ENCODE data around the gene CELF2.

The CELF2 gene

GRCh38 chr10:11263767-11264166 lies 246.1 kb downstream of the CELF2 start:
- H3K27me3 ChIP-seq = no peaks in the 10 kb centered on the region
- H3K4me1 ChIP-seq = peaks cover 0 to 14% (median 8%) of the 10 kb centered on the region in 4 donors
- H3K4me3 ChIP-seq = no peak overlapping the region
- H3K27ac ChIP-seq = no peak overlapping the region
- no peak for TF ChIP-seq CTCF (IDR thresholded peaks at IDR 0.05)
- no peaks in the 10 kb centered on the region for H3K9me3 ChIP-seq
- no peak for DNase-seq
- intact Hi-C loops (cut with DNase I; ENCODE audit: low total_unique reads) = no loop called here
- peaks cover 8 to 20% (median 15%) of the 10 kb centered on the region in 3 donors for H3K36me3 ChIP-seq

GRCh38 chr10:11264296-11265048 lies 246.8 kb downstream of the CELF2 start:
- no peak overlapping the region for H3K27ac ChIP-seq
- no peak for DNase-seq

GRCh38 chr10:11265484-11265883 lies 247.8 kb downstream of the CELF2 start:
- H3K27ac ChIP-seq = no peak overlapping the region
- DNase-seq = no peak
- peaks cover 0 to 6% (median 0%) of the 10 kb centered on the region in 3 donors for H3K36me3 ChIP-seq
- TF ChIP-seq CTCF (IDR thresholded peaks at IDR 0.05) = no peak
- H3K27me3 ChIP-seq = no peaks in the 10 kb centered on the region
- H3K4me1 ChIP-seq = peaks cover 0 to 21% (median 11%) of the 10 kb centered on the region in 4 donors
- H3K4me3 ChIP-seq = no peak overlapping the region
- H3K9me3 ChIP-seq = no peaks in the 10 kb centered on the region
- intact Hi-C loops (cut with DNase I; ENCODE audit: low total_unique reads) = no loop called here

More at GRCh38 chr10:11264296-11265048, 246.8 kb downstream of the CELF2 start:
- no peak for TF ChIP-seq CTCF (IDR thresholded peaks at IDR 0.05)
- peaks cover 0 to 14% (median 8%) of the 10 kb centered on the region in 4 donors for H3K4me1 ChIP-seq
- intact Hi-C loops (cut with DNase I; ENCODE audit: low total_unique reads) = no loop called here
- H3K9me3 ChIP-seq = no peaks in the 10 kb centered on the region
- peaks cover 2 to 15% (median 8%) of the 10 kb centered on the region in 3 donors for H3K36me3 ChIP-seq
- no peaks in the 10 kb centered on the region for H3K27me3 ChIP-seq
- no peak overlapping the region for H3K4me3 ChIP-seq

GRCh38 chr10:11266426-11266825 lies 248.8 kb downstream of the CELF2 start:
- Histone ChIP-seq H3K27ac (no peak overlapping the region), H3K36me3 (peaks cover 0 to 3% (median under 1%) of the 10 kb centered on the region in 3 donors), H3K4me3 (no peak overlapping the region), H3K9me3 (no peaks in the 10 kb centered on the region), H3K27me3 (no peaks in the 10 kb centered on the region), H3K4me1 (peaks cover 0 to 23% (median 11%) of the 10 kb centered on the region in 4 donors)
- no peak for DNase-seq
- no peak for TF ChIP-seq CTCF (IDR thresholded peaks at IDR 0.05)
- intact Hi-C loops (cut with DNase I; ENCODE audit: low total_unique reads) = no loop called here

GRCh38 chr10:11270135-11270857 lies 252.6 kb downstream of the CELF2 start:
- Histone ChIP-seq H3K27ac (peak overlapping the region in 1 of 2 donors; percentile 4), H3K4me1 (peaks cover 0 to 10% (median 4%) of the 10 kb centered on the region in 4 donors), H3K36me3 (peaks cover 10 to 29% (median 20%) of the 10 kb centered on the region in 3 donors), H3K9me3 (no peaks in the 10 kb centered on the region), H3K27me3 (no peaks in the 10 kb centered on the region), H3K4me3 (no peak overlapping the region)
- intact Hi-C loops (cut with DNase I; ENCODE audit: low total_unique reads) = no loop called here
- peak; percentile 79 to 88 for TF ChIP-seq CTCF (IDR thresholded peaks at IDR 0.05)
- peak; percentile 71 to 81 for DNase-seq
